Ishikawa (cell line): ENCODE results near the gene BMP15.

Source experiments
- CEBPB ChIP-seq: IDR thresholded peaks from 2 replicates; pipeline ENCODE4 v1.6.1; 2012
- CREB1 ChIP-seq: IDR thresholded peaks from 2 replicates; pipeline ENCODE4 v1.6.1; 2012; ENCODE audit warnings: low read depth
- EGR1 ChIP-seq: IDR thresholded peaks from 2 replicates; pipeline ENCODE4 v1.6.1; 2012
- EP300 ChIP-seq: IDR thresholded peaks from 2 replicates; pipeline ENCODE4 v1.6.1; 2012; ENCODE audit warnings: borderline replicate concordance
- FOXM1 ChIP-seq: IDR thresholded peaks from 2 replicates; pipeline ENCODE4 v1.6.1; 2012; ENCODE audit warnings: low read depth, borderline replicate concordance
- MAX ChIP-seq: IDR thresholded peaks from 2 replicates; pipeline ENCODE4 v1.6.1; 2012
- NFIC ChIP-seq: IDR thresholded peaks from 2 replicates; pipeline ENCODE4 v1.6.1; 2012
- RAD21 ChIP-seq: IDR thresholded peaks from 2 replicates; pipeline ENCODE4 v1.6.1; 2012; ENCODE audit warnings: low read depth
- TAF1 ChIP-seq: IDR thresholded peaks from 2 replicates; pipeline ENCODE4 v1.6.1; 2012; ENCODE audit warnings: low read depth, mild to moderate bottlenecking
- TCF12 ChIP-seq: IDR thresholded peaks from 2 replicates; pipeline ENCODE4 v1.6.1; 2012; ENCODE audit warnings: low read depth
- TEAD4 ChIP-seq: IDR thresholded peaks from 2 replicates; pipeline ENCODE4 v1.6.1; 2012
- USF1 ChIP-seq: IDR thresholded peaks from 2 replicates; pipeline ENCODE4 v1.6.1; 2012
- YY1 ChIP-seq: IDR thresholded peaks from 2 replicates; pipeline ENCODE4 v1.6.1; 2012; ENCODE audit warnings: low read depth
- ZBTB7A ChIP-seq: IDR thresholded peaks from 2 replicates; pipeline ENCODE4 v1.6.1; 2012; ENCODE audit warnings: low read depth
- TF ChIP-seq, protein P1 (sequence below): IDR thresholded peaks from 2 replicates; pipeline ENCODE4 v1.6.1; 2012; ENCODE audit warnings: low read depth, mild to moderate bottlenecking

The BMP15 gene

GRCh38 chrX:50893047-50893446 lies 17.5 kb upstream of the BMP15 start:
- TF ChIP-seq, protein P1, sequence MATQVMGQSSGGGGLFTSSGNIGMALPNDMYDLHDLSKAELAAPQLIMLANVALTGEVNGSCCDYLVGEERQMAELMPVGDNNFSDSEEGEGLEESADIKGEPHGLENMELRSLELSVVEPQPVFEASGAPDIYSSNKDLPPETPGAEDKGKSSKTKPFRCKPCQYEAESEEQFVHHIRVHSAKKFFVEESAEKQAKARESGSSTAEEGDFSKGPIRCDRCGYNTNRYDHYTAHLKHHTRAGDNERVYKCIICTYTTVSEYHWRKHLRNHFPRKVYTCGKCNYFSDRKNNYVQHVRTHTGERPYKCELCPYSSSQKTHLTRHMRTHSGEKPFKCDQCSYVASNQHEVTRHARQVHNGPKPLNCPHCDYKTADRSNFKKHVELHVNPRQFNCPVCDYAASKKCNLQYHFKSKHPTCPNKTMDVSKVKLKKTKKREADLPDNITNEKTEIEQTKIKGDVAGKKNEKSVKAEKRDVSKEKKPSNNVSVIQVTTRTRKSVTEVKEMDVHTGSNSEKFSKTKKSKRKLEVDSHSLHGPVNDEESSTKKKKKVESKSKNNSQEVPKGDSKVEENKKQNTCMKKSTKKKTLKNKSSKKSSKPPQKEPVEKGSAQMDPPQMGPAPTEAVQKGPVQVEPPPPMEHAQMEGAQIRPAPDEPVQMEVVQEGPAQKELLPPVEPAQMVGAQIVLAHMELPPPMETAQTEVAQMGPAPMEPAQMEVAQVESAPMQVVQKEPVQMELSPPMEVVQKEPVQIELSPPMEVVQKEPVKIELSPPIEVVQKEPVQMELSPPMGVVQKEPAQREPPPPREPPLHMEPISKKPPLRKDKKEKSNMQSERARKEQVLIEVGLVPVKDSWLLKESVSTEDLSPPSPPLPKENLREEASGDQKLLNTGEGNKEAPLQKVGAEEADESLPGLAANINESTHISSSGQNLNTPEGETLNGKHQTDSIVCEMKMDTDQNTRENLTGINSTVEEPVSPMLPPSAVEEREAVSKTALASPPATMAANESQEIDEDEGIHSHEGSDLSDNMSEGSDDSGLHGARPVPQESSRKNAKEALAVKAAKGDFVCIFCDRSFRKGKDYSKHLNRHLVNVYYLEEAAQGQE = no peak
- no peak for TF ChIP-seq TAF1
- no peak for TF ChIP-seq RAD21
- no peak for TF ChIP-seq TEAD4
- no peak for TF ChIP-seq YY1
- TF ChIP-seq MAX = no peak
- no peak for TF ChIP-seq EP300
- TF ChIP-seq CEBPB = no peak
- no peak for TF ChIP-seq ZBTB7A
- no peak for TF ChIP-seq CREB1
- no peak for TF ChIP-seq TCF12
- no peak for TF ChIP-seq NFIC
- no peak for TF ChIP-seq EGR1
- TF ChIP-seq USF1 = no peak
- TF ChIP-seq FOXM1 = no peak

DNA sequence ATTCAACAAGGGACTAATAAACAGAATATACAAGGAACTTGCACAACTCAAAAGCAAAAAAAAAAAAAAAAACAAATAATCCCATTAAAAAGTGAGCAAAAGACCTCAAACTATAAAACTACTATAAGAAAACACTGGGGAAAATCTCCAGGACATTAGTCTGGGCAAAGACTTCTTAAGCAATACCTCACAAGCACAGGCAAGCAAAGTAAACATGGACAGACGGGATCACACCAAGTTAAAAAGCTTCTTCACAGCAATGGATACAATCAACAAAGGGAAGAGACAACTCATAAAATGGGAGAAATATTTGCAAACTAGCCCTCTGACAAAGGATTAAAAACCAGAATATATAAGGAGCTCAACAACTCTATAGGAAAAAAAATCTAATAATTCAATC lies 17.1 kb upstream of the BMP15 start:
- TF ChIP-seq CREB1 = no peak
- no peak for TF ChIP-seq CEBPB
- TF ChIP-seq EGR1 = no peak
- TF ChIP-seq TEAD4 = no peak
- no peak for TF ChIP-seq MAX
- no peak for TF ChIP-seq NFIC
- TF ChIP-seq, protein P1 = no peak
- TF ChIP-seq ZBTB7A = no peak
- no peak for TF ChIP-seq TAF1
- TF ChIP-seq YY1 = no peak
- no peak for TF ChIP-seq EP300
- no peak for TF ChIP-seq TCF12
- TF ChIP-seq USF1 = no peak
- no peak for TF ChIP-seq RAD21
- TF ChIP-seq FOXM1 = no peak

DNA sequence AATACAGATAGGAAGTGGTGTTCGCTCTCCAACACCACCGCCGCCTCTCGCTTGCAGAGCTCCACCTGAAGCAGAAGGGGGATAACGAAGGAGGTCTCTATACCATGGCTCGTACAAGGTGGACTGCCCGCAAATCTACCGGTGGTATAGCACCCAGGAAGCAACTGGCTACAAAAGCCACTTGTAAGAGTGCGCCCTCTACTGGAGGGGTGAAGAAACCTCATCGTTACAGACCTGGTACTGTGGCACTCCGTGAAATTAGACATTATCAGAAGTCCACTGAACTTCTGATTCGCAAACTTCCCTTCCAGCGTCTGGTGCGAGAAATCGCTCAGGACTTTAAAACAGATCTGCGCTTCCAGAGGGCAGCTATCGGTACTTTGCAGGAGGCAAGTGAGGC lies 5.2 kb upstream of the BMP15 start:
- TF ChIP-seq CREB1 = no peak
- no peak for TF ChIP-seq ZBTB7A
- peak; percentile 46 for TF ChIP-seq RAD21
- no peak for TF ChIP-seq TCF12

GRCh38 chrX:50913520-50913919 lies 3.0 kb downstream of the BMP15 start:
- TF ChIP-seq RAD21 = no peak
- no peak for TF ChIP-seq YY1
- no peak for TF ChIP-seq FOXM1
- no peak for TF ChIP-seq TCF12
- TF ChIP-seq NFIC = no peak
- TF ChIP-seq ZBTB7A = no peak
- TF ChIP-seq CREB1 = no peak
- no peak for TF ChIP-seq TEAD4
- no peak for TF ChIP-seq EGR1
- TF ChIP-seq CEBPB = no peak
- no peak for TF ChIP-seq EP300
- no peak for TF ChIP-seq TAF1
- TF ChIP-seq MAX = no peak
- TF ChIP-seq, protein P1 = no peak
- no peak for TF ChIP-seq USF1
